Osteocyte (in vitro differentiated cells): Measurements from ENCODE around the gene DOK4. TPM values are rescaled to one million over a fixed set of nuclear protein-coding genes. Genes with fewer than 3 reads are reported as not detected.
A peak's percentile ranks its signal among the peaks of the same experiment; 100 is the strongest.

ENCODE experiments used
- DNase-seq: peaks from one replicate; pipeline ENCODE4 v3.0.0; 2021; ENCODE audit warnings: mixed read lengths; ENCODE audit not compliant: unreplicated experiment; ENCODE audit errors: extremely low spot score
- H3K27ac Mint-ChIP-seq: one replicate; pipeline ENCODE4 v1.8.0; 2021; ENCODE audit warnings: mild to moderate bottlenecking, mixed read lengths; ENCODE audit not compliant: unreplicated experiment
- H3K27me3 Mint-ChIP-seq: one replicate; pipeline ENCODE4 v1.8.0; 2021; ENCODE audit warnings: mixed read lengths; ENCODE audit not compliant: unreplicated experiment
- H3K36me3 Mint-ChIP-seq: one replicate; pipeline ENCODE4 v1.8.0; 2021; ENCODE audit warnings: mixed read lengths; ENCODE audit not compliant: unreplicated experiment
- H3K4me1 Mint-ChIP-seq: one replicate; pipeline ENCODE4 v1.8.0; 2021; ENCODE audit warnings: mixed read lengths; ENCODE audit not compliant: unreplicated experiment
- H3K4me3 Mint-ChIP-seq: one replicate; pipeline ENCODE4 v1.8.0; 2021; ENCODE audit warnings: mild to moderate bottlenecking, moderate library complexity, mixed read lengths; ENCODE audit not compliant: unreplicated experiment
- H3K9me3 Mint-ChIP-seq: one replicate; pipeline ENCODE4 v1.8.0; 2021; ENCODE audit warnings: mixed read lengths; ENCODE audit not compliant: unreplicated experiment
- CTCF ChIP-seq: fragments of 200-600 bp; sonication (generic); IDR thresholded peaks from 2 replicates; pipeline ENCODE4 v1.5.0; 2021; ENCODE audit warnings: antibody characterized with exemption, mild to moderate bottlenecking, moderate library complexity
- total RNA-seq: library from RNA; stranded (reverse); gene quantifications from 2 replicates; pipeline ENCODE4 v1.2.1, GENCODE V29; 2021

DOK4 gene
- total RNA-seq, 1 donor from 2014 or later, result 22.5 TPM

GRCh38 chr16:57476546-57477410 is 9.5 kb downstream of the DOK4 start:
- Mint-ChIP-seq H3K4me1 (peaks cover 32% of the 10 kb centered on the region), H3K27me3 (no peaks in the 10 kb centered on the region), H3K27ac (no peak overlapping the region), H3K9me3 (no peaks in the 10 kb centered on the region), H3K4me3 (no peak overlapping the region), H3K36me3 (peaks cover 4% of the 10 kb centered on the region)
- TF ChIP-seq CTCF, result no peak
- no peak for DNase-seq

DNA sequence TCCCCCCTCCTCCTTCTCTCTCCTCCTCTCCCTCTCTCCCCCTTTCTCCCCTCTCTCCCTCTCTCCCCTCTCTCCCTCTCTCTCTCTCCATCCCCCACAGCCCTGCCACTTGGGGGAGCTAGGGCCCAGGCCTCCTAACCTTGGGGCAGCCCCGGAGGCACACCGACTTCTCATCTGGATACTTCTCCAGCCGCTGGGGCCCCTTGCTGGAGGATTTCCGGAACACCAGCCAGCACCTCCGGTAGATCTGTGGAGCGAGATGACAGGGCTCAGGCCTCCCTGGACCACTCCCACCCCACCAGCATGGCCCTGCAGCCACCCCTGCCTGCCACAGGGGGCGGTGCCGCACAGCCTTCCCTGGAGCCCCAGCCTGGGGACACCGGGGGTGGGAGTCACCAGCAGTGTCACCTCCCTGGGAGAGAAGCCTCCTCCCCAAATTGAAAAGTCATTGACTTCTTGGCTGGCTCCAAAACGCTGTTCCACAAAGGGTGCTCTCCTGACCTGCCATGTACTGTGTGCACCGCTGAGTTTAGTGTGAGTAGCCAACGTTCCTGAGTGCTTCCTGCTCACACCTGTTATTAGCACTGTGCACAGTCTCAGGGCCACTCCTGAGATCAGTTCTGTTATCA is 10.5 kb downstream of the DOK4 start:
- no peak for DNase-seq
- no peaks in the 10 kb centered on the region for H3K27me3 Mint-ChIP-seq
- peaks cover 6% of the 10 kb centered on the region for H3K36me3 Mint-ChIP-seq
- no peak overlapping the region for H3K4me3 Mint-ChIP-seq
- H3K4me1 Mint-ChIP-seq, result peaks cover 35% of the 10 kb centered on the region
- peak; percentile 62 for TF ChIP-seq CTCF
- H3K9me3 Mint-ChIP-seq, result no peaks in the 10 kb centered on the region
- H3K27ac Mint-ChIP-seq, result no peak overlapping the region

- H3K9me3 Mint-ChIP-seq, result no peaks in the 10 kb centered on the region
- peaks cover 29% of the 10 kb centered on the region for H3K4me1 Mint-ChIP-seq
- TF ChIP-seq CTCF, result no peak
- H3K27me3 Mint-ChIP-seq, result no peaks in the 10 kb centered on the region
- no peak for DNase-seq
- peaks cover 9% of the 10 kb centered on the region for H3K36me3 Mint-ChIP-seq
- H3K4me3 Mint-ChIP-seq, result no peak overlapping the region
- no peak overlapping the region for H3K27ac Mint-ChIP-seq
Measured at GRCh38 chr16:57474671-57475661, 11.3 kb downstream of the DOK4 start.

GRCh38 chr16:57473906-57474305 is 12.4 kb downstream of the DOK4 start:
- no peaks in the 10 kb centered on the region for H3K27me3 Mint-ChIP-seq
- peaks cover 22% of the 10 kb centered on the region for H3K4me1 Mint-ChIP-seq
- H3K9me3 Mint-ChIP-seq, result no peaks in the 10 kb centered on the region
- no peak for DNase-seq
- TF ChIP-seq CTCF, result no peak
- H3K36me3 Mint-ChIP-seq, result peaks cover 17% of the 10 kb centered on the region
- H3K4me3 Mint-ChIP-seq, result no peak overlapping the region
- H3K27ac Mint-ChIP-seq, result no peak overlapping the region
